Loucy (cell line): Measurements from ENCODE around the gene LHCGR.

Experiments
- CTCF ChIP-seq: fragments of 200-600 bp; sonication (generic); conservative IDR thresholded peaks from 2 replicates; pipeline ENCODE4 v1.5.1; 2014; ENCODE audit warnings: mild to moderate bottlenecking, antibody characterized with exemption, low read length
- EZH2phosphoT487 ChIP-seq: fragments of 200-600 bp; IDR thresholded peaks from 2 replicates; pipeline ENCODE4 v1.6.1; 2018; ENCODE audit warnings: antibody characterized with exemption, mild to moderate bottlenecking, moderate library complexity, borderline replicate concordance

GRCh38 chr2:48787580-48787979 is 32.1 kb upstream of the LHCGR start:
- no peak for TF ChIP-seq CTCF
- TF ChIP-seq EZH2phosphoT487, result no peak
